Middle frontal gyrus (tissue), 1 donor: ENCODE results near the gene SLC30A1.
"Not testable (repeated sequence)": the region's sequence is repeated elsewhere in the genome, so short reads cannot be mapped to it uniquely, and the experiment has no call there.

Source experiments
- DNase-seq: peaks from one replicate; pipeline ENCODE4 v3.0.0-alpha.2; 2015; ENCODE audit warnings: low spot score; ENCODE audit errors: extremely low spot score

SLC30A1 gene, protein sequence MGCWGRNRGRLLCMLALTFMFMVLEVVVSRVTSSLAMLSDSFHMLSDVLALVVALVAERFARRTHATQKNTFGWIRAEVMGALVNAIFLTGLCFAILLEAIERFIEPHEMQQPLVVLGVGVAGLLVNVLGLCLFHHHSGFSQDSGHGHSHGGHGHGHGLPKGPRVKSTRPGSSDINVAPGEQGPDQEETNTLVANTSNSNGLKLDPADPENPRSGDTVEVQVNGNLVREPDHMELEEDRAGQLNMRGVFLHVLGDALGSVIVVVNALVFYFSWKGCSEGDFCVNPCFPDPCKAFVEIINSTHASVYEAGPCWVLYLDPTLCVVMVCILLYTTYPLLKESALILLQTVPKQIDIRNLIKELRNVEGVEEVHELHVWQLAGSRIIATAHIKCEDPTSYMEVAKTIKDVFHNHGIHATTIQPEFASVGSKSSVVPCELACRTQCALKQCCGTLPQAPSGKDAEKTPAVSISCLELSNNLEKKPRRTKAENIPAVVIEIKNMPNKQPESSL

GRCh38 chr1:211578640-211579439, at the start of gene SLC30A1:
Gene SLC30A1 (minus strand): TSS chr1:211579161. CDS start chr1:211578612, 549 bp downstream.
- DNase-seq: peak; percentile 93

DNA sequence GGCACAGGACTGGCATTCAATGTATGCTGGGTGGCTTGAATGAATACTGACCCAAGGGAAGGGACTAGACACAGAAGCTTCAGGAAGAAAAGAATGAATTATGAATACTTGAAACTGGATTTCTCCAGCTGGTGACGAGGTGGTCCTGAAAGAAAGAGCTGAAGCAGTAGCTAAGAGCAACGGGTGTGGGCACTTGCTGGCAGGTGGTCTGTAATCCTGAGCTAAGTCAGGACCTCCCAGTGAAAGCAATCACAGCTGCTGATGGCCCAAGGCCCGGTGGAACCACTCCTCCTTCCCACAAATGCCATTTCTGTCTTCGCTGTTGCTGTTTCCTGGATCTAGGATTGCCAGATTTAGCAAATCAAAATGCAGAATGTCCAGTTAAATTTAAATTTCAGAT, 49.5 kb upstream of the SLC30A1 start:
- DNase-seq: no peak

DNA sequence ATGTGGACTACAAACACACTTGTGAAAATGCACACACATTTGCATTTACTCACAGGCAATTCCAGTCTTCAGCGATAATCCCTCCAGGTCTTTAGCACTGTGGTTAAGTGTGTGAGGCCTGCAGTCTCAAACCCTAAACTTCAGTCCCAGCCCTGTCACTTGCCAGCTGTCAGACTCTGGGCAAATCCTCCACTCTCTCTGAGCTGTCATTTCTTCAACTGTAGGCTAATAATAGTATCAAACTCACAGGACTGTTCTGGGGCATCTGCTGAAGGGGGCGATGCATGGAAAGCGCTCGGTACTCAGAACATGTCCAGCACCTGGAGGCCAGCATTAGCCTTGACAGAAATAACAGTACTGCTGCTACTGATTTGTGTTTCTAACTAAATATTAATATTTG, 48.3 kb upstream of the SLC30A1 start:
- DNase-seq: no peak

DNA sequence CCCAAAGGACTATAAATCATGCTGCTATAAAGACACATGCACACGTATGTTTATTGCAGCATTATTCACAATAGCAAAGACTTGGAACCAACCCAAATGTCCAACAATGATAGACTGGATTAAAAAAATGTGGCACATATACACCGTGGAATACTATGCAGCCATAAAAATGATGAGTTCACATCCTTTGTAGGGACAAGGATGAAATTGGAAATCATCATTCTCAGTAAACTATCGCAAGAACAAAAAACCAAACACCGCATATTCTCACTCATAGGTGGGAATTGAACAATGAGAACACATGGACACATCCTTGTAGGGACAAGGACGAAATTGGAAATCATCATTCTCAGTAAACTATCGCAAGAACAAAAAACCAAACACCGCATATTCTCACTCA, 46.9 kb upstream of the SLC30A1 start:
- not testable (repeated sequence) for DNase-seq

DNA sequence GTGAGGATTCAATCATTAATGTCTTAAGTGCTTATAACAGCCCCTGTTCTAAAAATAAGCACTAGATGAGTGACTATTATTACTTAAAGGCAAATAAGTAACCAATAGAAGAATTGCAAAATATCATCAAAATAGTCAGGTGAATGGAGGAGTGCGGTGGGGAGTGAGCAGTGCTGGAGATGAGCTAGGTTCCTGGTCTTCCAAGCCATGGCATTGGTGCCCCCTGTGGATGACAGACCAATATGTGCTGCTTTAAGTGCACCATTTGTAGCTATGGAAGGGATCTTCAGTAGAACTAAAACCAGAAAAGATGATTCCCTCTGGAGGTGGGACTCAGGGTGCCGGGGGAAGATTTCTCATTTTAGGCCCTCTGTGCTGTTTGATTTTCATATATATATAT, 46.1 kb upstream of the SLC30A1 start:
- DNase-seq: no peak

DNA sequence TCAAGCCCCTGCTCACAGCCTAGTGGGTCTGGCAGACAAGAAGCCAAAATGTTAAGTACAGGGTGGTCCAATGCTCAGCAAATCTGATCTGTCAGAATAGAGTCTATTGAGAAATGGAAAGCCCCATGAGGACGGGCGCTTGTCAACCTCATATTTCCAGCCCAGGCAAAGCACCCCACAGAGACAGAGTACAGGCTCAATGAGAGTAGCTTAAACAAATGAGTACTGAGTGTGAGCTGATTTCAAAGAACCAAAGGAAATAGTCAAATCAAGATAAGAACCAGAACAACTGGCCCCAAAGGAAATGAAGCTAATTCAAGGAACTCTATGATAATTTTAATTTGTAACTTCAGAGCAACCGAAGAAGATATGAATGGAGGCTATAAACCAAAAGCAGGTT, 44.6 kb upstream of the SLC30A1 start:
- DNase-seq: no peak

GRCh38 chr1:211621447-211622198, 42.7 kb upstream of the SLC30A1 start:
- DNase-seq: no peak

DNA sequence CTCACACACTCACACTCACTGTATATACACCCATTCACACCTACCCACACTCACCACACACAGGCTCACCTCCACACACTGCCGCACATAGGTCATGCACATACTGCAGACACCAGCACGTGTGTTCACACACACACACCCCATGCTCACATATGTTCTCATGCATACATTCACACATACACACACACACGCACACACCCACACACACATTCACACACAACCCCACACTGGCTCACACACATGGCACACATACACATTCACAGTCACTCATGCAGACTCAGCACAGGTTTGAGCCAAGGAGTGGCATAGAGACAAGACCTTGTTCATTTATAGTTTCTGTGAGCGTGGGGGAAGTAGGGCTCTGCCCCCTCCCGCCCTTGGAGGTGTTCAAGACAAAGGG, 41.1 kb upstream of the SLC30A1 start:
- no peak for DNase-seq

DNA sequence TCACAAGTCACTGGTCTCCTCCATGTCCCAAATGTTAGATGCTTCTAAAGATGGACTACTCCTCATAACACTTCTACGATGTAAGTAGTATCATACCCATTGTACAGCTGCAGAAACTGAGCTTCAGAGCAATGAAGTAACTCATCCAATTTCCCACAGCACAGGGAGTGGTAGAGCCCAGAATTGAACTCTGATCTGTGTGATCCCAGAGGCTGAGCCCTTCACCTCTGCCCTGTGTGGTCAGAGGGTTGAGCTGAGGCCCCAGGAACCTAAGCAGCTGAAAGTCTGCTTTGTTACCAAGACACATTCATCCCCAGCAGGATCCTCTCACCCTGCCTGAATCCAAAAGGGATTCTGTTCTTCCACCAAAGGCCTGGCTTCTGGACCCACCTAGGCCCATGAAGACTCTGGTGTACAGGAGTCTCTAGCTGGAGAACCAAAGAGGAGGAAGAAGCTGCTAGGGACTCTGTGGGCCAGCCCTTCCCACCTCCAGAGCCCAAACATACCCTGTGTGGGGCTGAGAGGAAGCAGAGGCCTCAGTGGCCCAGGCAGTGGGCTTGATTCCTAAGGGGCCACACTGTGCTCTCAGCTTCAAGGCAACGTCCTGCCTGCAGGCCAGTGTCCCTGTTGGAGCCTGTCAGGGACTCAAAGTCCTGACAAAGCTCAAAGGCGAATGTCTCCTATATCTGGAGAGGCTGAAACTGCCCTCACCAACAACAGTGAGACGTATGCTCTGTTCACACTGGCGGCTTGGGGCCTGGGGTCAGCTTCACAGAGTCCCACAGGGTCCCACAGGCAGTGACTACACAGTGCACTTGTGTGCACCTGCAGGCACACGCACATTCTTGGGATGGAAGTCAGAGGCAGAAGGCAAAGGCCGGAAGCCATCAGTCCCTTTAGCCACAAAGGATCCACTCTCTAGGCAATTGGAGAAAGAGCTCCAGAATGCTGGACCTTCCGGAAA, 40.4 kb upstream of the SLC30A1 start:
- no peak for DNase-seq

DNA sequence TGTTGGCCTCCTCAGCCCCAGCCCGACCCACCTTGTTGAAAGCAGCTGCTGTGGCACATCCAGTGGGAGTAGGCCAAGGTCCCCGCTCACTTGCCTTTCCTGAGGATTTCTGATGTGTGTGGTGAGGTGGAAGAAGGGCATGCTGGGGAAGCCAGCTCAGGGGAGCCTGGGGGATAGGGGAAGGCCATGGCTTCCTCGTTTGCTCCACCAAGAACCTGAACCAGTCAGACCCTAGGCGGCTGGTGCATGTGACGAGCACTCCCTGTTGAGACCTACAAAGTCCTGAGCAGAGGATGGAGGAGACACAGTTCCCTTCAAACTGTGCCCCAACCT, 38.0 kb upstream of the SLC30A1 start:
- no peak for DNase-seq

- DNase-seq: no peak
Observed at GRCh38 chr1:211616231-211616964, 37.4 kb upstream of the SLC30A1 start.

DNA sequence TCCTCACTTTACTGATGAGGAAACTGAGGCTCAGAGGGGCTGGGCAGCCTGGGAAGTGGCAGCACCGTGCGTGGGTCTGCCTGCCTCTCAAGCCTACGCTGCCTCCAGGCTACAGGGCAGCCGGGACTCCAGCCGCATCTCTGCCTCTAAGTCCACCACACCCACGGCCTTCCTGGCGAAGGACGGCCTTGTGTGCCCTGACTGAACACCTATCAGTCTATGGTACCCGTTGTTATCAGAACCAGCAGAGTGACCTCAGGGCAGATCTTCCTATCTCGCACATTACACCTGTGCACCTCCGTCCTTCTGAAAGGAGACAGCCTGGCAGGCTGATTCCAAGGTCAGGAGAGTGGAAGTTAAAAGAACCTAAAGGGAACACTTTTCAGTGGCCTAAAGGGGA, 35.7 kb upstream of the SLC30A1 start:
- DNase-seq: no peak

DNA sequence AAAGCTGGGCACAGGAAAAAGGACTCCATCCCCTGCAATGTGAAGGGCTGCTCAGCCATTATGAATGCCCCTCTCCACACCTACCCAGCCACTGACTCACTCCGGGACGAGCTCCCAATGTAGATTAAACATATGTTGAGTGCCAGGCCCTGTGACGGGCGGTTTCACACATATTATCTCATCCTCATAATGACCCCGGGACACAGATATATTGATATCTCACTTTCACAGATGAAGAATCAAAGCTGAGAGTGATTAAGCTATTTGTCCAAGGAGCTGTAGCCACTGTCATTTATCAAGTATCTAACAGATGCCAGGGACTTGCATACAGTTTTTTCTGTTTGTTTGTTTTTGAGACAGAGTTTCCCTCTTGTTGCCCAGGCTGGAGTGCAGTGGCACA, 35.0 kb upstream of the SLC30A1 start:
- no peak for DNase-seq

GRCh38 chr1:211613108-211613947, 34.4 kb upstream of the SLC30A1 start:
- DNase-seq: no peak

DNA sequence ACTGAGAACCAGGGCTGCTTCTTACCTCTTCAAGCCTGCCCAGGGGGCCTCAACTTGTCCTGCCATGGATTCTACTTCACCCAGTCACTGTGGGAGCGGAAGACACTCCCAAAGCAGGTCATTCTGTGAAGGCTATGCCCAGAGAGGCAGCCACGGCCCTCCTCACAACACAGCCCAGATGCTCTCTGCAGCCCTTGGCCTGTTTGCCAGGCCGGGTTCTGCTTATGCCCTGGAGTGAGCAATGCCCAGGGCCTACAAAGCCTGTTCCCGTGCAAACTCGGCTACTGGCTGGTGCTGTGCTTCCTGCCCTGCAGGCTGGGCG, 33.8 kb upstream of the SLC30A1 start:
- DNase-seq: no peak

- no peak for DNase-seq
Observed at GRCh38 chr1:211611818-211612217, 32.9 kb upstream of the SLC30A1 start.

- peak; percentile 28 for DNase-seq
Observed at GRCh38 chr1:211610779-211611556, 32.0 kb upstream of the SLC30A1 start.
